DOHH2 (cell line): ENCODE data around the gene HACL1.

ENCODE experiments used
- H3F3A ChIP-seq: fragments of 200-600 bp; sonication (generic), shearing (Covaris generic); 2 replicates; pipeline ENCODE4 v1.6.0; 2016; ENCODE audit warnings: antibody characterized with exemption, mild to moderate bottlenecking; ENCODE audit not compliant: control insufficient read depth, insufficient read depth
- H3K27ac ChIP-seq: fragments of 200-600 bp; sonication (generic); 2 replicates; pipeline ENCODE4 v1.5.1; 2014; ENCODE audit warnings: low read depth, mild to moderate bottlenecking, low read length, moderate library complexity
- H3K27me3 ChIP-seq: fragments of 200-600 bp; sonication (generic); 2 replicates; pipeline ENCODE4 v1.6.1; 2014; ENCODE audit warnings: mild to moderate bottlenecking, low read length, mixed read lengths; ENCODE audit not compliant: control insufficient read depth
- H3K36me3 ChIP-seq: fragments of 200-600 bp; sonication (generic); 2 replicates; pipeline ENCODE4 v1.6.1; 2014; ENCODE audit warnings: mild to moderate bottlenecking, low read length, moderate library complexity, mixed read lengths; ENCODE audit not compliant: control insufficient read depth
- H3K4me1 ChIP-seq: fragments of 200-600 bp; sonication (generic); 2 replicates; pipeline ENCODE4 v1.6.1; 2014; ENCODE audit warnings: mild to moderate bottlenecking, low read length, mixed read lengths; ENCODE audit not compliant: control insufficient read depth
- H3K4me2 ChIP-seq: fragments of 200-600 bp; sonication (generic); 2 replicates; pipeline ENCODE4 v1.6.0; 2014; ENCODE audit warnings: mild to moderate bottlenecking, low read length, moderate library complexity
- H3K4me3 ChIP-seq: fragments of 200-600 bp; sonication (generic); 2 replicates; pipeline ENCODE4 v1.5.1; 2014; ENCODE audit warnings: mild to moderate bottlenecking, low read length, mixed read lengths
- H3K79me2 ChIP-seq: fragments of 200-600 bp; sonication (generic); 2 replicates; pipeline ENCODE4 v1.6.1; 2014; ENCODE audit warnings: mild to moderate bottlenecking, low read length, mixed read lengths; ENCODE audit not compliant: control insufficient read depth
- H3K9me2 ChIP-seq: fragments of 200-600 bp; sonication (generic); replicated peaks from 2 replicates; pipeline ENCODE4 v1.6.1; 2014; ENCODE audit warnings: mild to moderate bottlenecking, low read length, mixed read lengths; ENCODE audit not compliant: control insufficient read depth
- H3K9me3 ChIP-seq: fragments of 200-600 bp; sonication (generic); 2 replicates; pipeline ENCODE4 v1.6.1; 2014; ENCODE audit warnings: antibody characterized with exemption, low read length, mixed read lengths; ENCODE audit not compliant: control insufficient read depth, insufficient read depth
- H4K20me1 ChIP-seq: fragments of 200-600 bp; sonication (generic); 2 replicates; pipeline ENCODE4 v1.6.0; 2014; ENCODE audit warnings: low read depth, mild to moderate bottlenecking, antibody characterized with exemption, low read length, moderate library complexity; ENCODE audit not compliant: control insufficient read depth, insufficient read depth
- CTCF ChIP-seq: fragments of 200-600 bp; sonication (generic); IDR thresholded peaks from one replicate; pipeline ENCODE4 v1.5.1; 2014; ENCODE audit warnings: antibody characterized with exemption, mild to moderate bottlenecking, low read depth, low read length; ENCODE audit not compliant: poor library complexity, severe bottlenecking
- EZH2phosphoT487 ChIP-seq: fragments of 200-600 bp; sonication (generic); IDR thresholded peaks from 2 replicates; pipeline ENCODE4 v1.6.1; 2017; ENCODE audit warnings: borderline replicate concordance, mild to moderate bottlenecking, antibody characterized with exemption, low read length, moderate library complexity, mixed read lengths

HACL1 gene

GRCh38 chr3:15562560-15562959 is 38.8 kb downstream of the HACL1 start:
- Histone ChIP-seq H3K27ac (no peak overlapping the region), H3K36me3 (peaks cover 43% of the 10 kb centered on the region), H3K4me3 (no peak overlapping the region), H3K9me3 (no peaks in the 10 kb centered on the region), H3K9me2 (no peaks in the 10 kb centered on the region), H4K20me1 (no peaks in the 10 kb centered on the region), H3K27me3 (no peaks in the 10 kb centered on the region), H3K4me2 (no peak overlapping the region), H3K4me1 (peaks cover 3% of the 10 kb centered on the region), H3K79me2 (no peaks in the 10 kb centered on the region), H3F3A (no peaks in the 10 kb centered on the region)
- TF ChIP-seq EZH2phosphoT487 (no peak), CTCF (no peak)

DNA sequence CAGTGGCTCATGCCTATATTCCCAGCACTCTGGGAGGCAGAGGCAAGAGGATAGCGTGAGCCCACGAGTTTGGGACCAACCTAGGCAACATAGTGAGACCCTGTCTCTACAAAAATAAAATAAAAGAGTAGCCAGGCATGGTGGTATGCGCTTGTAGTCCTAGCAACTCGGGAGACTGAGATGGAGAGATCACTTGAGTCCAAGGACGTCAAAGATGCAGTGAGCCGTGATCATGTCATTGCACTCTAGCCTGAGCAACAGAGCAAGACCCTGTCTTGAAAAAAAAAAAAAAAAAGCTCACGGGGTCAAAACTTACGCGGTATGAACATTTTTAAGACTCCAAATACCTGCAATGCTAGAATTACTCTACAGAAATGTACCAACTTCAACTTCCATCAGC is 42.8 kb downstream of the HACL1 start:
- Histone ChIP-seq H4K20me1 (no peaks in the 10 kb centered on the region), H3K27ac (no peak overlapping the region), H3F3A (peaks cover 2% of the 10 kb centered on the region; the same call in 1 of the 2 replicates), H3K36me3 (peaks cover 20% of the 10 kb centered on the region), H3K4me1 (peaks cover 18% of the 10 kb centered on the region), H3K9me2 (no peaks in the 10 kb centered on the region), H3K9me3 (no peaks in the 10 kb centered on the region), H3K79me2 (no peaks in the 10 kb centered on the region), H3K27me3 (no peaks in the 10 kb centered on the region), H3K4me3 (no peak overlapping the region), H3K4me2 (no peak overlapping the region)
- TF ChIP-seq CTCF = no peak
- TF ChIP-seq EZH2phosphoT487 = no peak

- Histone ChIP-seq H3K4me3 (no peak overlapping the region), H4K20me1 (no peaks in the 10 kb centered on the region), H3F3A (peaks cover 2% of the 10 kb centered on the region; the same call in 1 of the 2 replicates), H3K9me2 (no peaks in the 10 kb centered on the region), H3K4me2 (peak overlapping the region; percentile 38; the same call in 1 of the 2 replicates), H3K4me1 (peaks cover 18% of the 10 kb centered on the region), H3K79me2 (no peaks in the 10 kb centered on the region), H3K27ac (no peak overlapping the region), H3K27me3 (no peaks in the 10 kb centered on the region), H3K9me3 (no peaks in the 10 kb centered on the region), H3K36me3 (peaks cover 11% of the 10 kb centered on the region)
- TF ChIP-seq EZH2phosphoT487 = no peak
- peak; percentile 76 for TF ChIP-seq CTCF
Measured at GRCh38 chr3:15557511-15557946, 43.8 kb downstream of the HACL1 start.
